Small intestine (tissue), 7 donors: Measurements from ENCODE around the gene STMN3. TPM values are rescaled to one million over a fixed set of nuclear protein-coding genes. Genes with fewer than 3 reads are reported as not detected.
A peak's percentile ranks its signal among the peaks of the same experiment; 100 is the strongest.
"Not testable (repeated sequence)": the region's sequence is repeated elsewhere in the genome, so short reads cannot be mapped to it uniquely, and the experiment has no call there.

Experiments
- DNase-seq, 2 donors: peaks; one replicate each; pipeline versions ENCODE4 v3.0.0 to v3.0.0-alpha.2; 2013
- FAIRE-seq: peaks from 2 replicates; lab custom pipeline; 2012; peaks lifted over from hg19 to GRCh38; lab: Jason Lieb, UNC
- H3K27ac ChIP-seq, 3 donors: one replicate each; pipeline ENCODE4 v1.5.1; 2013; ENCODE audit warnings: low read length in 2 of 3, mild to moderate bottlenecking in 2 of 3, control low read depth in 1 of 3, inconsistent platforms in 1 of 3, low read depth in 1 of 3, moderate library complexity in 1 of 3
- H3K27me3 ChIP-seq, 3 donors: one replicate each; pipeline ENCODE4 v1.6.1; 2013; ENCODE audit warnings: low read length in 3 of 3, inconsistent platforms in 1 of 3; ENCODE audit not compliant: control insufficient read depth in 3 of 3, insufficient read depth in 3 of 3
- H3K36me3 ChIP-seq, 3 donors: one replicate each; pipeline ENCODE4 v1.6.1; 2013; ENCODE audit warnings: low read length in 3 of 3, inconsistent platforms in 1 of 3, low read depth in 1 of 3, mild to moderate bottlenecking in 1 of 3, moderate library complexity in 1 of 3; ENCODE audit not compliant: control insufficient read depth in 3 of 3, insufficient read depth in 2 of 3
- H3K4me1 ChIP-seq, 3 donors: one replicate each; pipeline ENCODE4 v1.6.1; 2013; ENCODE audit warnings: low read length in 2 of 3, inconsistent platforms in 1 of 3, low read depth in 1 of 3, mild to moderate bottlenecking in 1 of 3, moderate library complexity in 1 of 3; ENCODE audit not compliant: control insufficient read depth in 3 of 3, insufficient read depth in 2 of 3
- H3K4me3 ChIP-seq, 3 donors: one replicate each; pipeline ENCODE4 v1.5.1; 2013; ENCODE audit warnings: low read length in 3 of 3, control low read depth in 1 of 3, inconsistent platforms in 1 of 3, low read depth in 1 of 3, mild to moderate bottlenecking in 1 of 3, moderate library complexity in 1 of 3
- H3K9me3 ChIP-seq, 2 donors: one replicate each; pipeline ENCODE4 v1.6.1; 2013; ENCODE audit warnings: low read depth in 1 of 2, low read length in 1 of 2; ENCODE audit not compliant: control insufficient read depth in 2 of 2, insufficient read depth in 1 of 2
- WGBS, 3 donors: extraction: QIAGEN DNeasy Blood & Tissue Kit; methylation state at CpG; one replicate each; pipeline ENCODE4 v1.1.7; 2013; 5-methylcytosine and 5-hydroxymethylcytosine counted together
- polyA plus RNA-seq, 4 donors: library from polyadenylated mRNA; stranded (reverse) in 3 of 4; unstranded in 1 of 4; fragments of 200-250 nt in 3 of 4; fragments of 120-200 nt in 1 of 4; gene quantifications; one replicate each; pipeline versions ENCODE4 v1.2.1 to v1.2.3, GENCODE V29; 2013
- donor health status: healthy with polysubstance abuse.
- donor health status: control.
- donor health status: control.
- donor health status: Bipolar disorder and iron deficiency.
- donor health status: healthy.

The STMN3 gene
- polyA plus RNA-seq, 4 donors, result 1.1 to 21.4 (median 5.2) TPM

- DNase-seq (peak; percentile 89 to 94), FAIRE-seq (no peak)
- WGBS, 3 donors, result 1 to 2% (median 2%) methylated on average over 41 to 86 of the region's 86 CpGs
These were observed 11.3 kb downstream of the STMN3 start for GRCh38 chr20:63641792-63642523.

GRCh38 chr20:63641146-63641791 lies 12.0 kb downstream of the STMN3 start:
- Histone ChIP-seq H3K4me3 (peak overlapping the region; percentile 35 to 58 (median 55)), H3K27ac (peak overlapping the region; percentile 4 to 96 (median 62)), H3K9me3 (no peaks in the 10 kb centered on the region), H3K27me3 (peaks cover 0 to 4% (median 0%) of the 10 kb centered on the region in 3 donors), H3K4me1 (peaks cover 0 to 7% (median 2%) of the 10 kb centered on the region in 3 donors), H3K36me3 (peaks cover 0 to 4% (median 0%) of the 10 kb centered on the region in 3 donors)
- FAIRE-seq (no peak), DNase-seq (peak; percentile 31 to 76)
- WGBS, 3 donors, result 0 to 26% (median 9%) methylated on average over 34 to 42 of the region's 47 CpGs

More at GRCh38 chr20:63641792-63642523, 11.3 kb downstream of the STMN3 start:
- peak overlapping the region; percentile 35 to 58 (median 55) for H3K4me3 ChIP-seq
- H3K27ac ChIP-seq, result peak overlapping the region; percentile 34 to 96 (median 53)
- H3K36me3 ChIP-seq, result peaks cover 0 to 4% (median 0%) of the 10 kb centered on the region in 3 donors
- H3K9me3 ChIP-seq, result no peaks in the 10 kb centered on the region
- H3K4me1 ChIP-seq, result peaks cover 0 to 7% (median 2%) of the 10 kb centered on the region in 3 donors
- peaks cover 0 to 4% (median 0%) of the 10 kb centered on the region in 3 donors for H3K27me3 ChIP-seq

GRCh38 chr20:63640686-63641085 lies 12.5 kb downstream of the STMN3 start:
- H3K36me3 ChIP-seq, H3K27me3 ChIP-seq, H3K9me3 ChIP-seq, FAIRE-seq, DNase-seq, H3K4me1 ChIP-seq: not testable (repeated sequence)
- peak overlapping the region in 1 of 3 donors; percentile 28 for H3K27ac ChIP-seq
- 42 to 65% (median 51%) methylated on average over 4 to 17 of the region's 17 CpGs for WGBS, 3 donors
- peak overlapping the region in 1 of 3 donors; percentile 24 for H3K4me3 ChIP-seq

GRCh38 chr20:63640086-63640485 lies 13.1 kb downstream of the STMN3 start:
- DNase-seq (no peak), FAIRE-seq (no peak)
- peaks cover 0 to 4% (median 0%) of the 10 kb centered on the region in 3 donors for H3K36me3 ChIP-seq
- H3K4me3 ChIP-seq, result peak overlapping the region in 1 of 3 donors; percentile 19
- 71 to 76% (median 74%) methylated on average over 8 of the region's 8 CpGs for WGBS, 3 donors
- peak overlapping the region in 2 of 3 donors; percentile 17 to 71 for H3K27ac ChIP-seq
- H3K9me3 ChIP-seq, result no peaks in the 10 kb centered on the region
- peaks cover 0 to 4% (median 0%) of the 10 kb centered on the region in 3 donors for H3K27me3 ChIP-seq
- H3K4me1 ChIP-seq, result peaks cover 0 to 7% (median 2%) of the 10 kb centered on the region in 3 donors

- Histone ChIP-seq H3K4me3 (peak overlapping the region in 1 of 3 donors; percentile 19), H3K27me3 (peaks cover 0 to 4% (median 0%) of the 10 kb centered on the region in 3 donors), H3K36me3 (peaks cover 0 to 4% (median 0%) of the 10 kb centered on the region in 3 donors), H3K4me1 (peaks cover 0 to 7% (median 2%) of the 10 kb centered on the region in 3 donors), H3K27ac (peak overlapping the region in 1 of 3 donors; percentile 71), H3K9me3 (no peaks in the 10 kb centered on the region)
- FAIRE-seq (no peak), DNase-seq (peak in 1 of 2 donors; percentile 45)
- WGBS, 3 donors, result 34 to 47% (median 44%) methylated on average over 14 to 15 of the region's 15 CpGs
These were observed 13.9 kb downstream of the STMN3 start for GRCh38 chr20:63639093-63639975.

- 73 to 78% (median 77%) methylated on average over 19 of the region's 19 CpGs for WGBS, 3 donors
- FAIRE-seq (no peak), DNase-seq (no peak)
- Histone ChIP-seq H3K9me3 (no peaks in the 10 kb centered on the region), H3K27me3 (no peaks in the 10 kb centered on the region), H3K4me1 (no peaks in the 10 kb centered on the region), H3K4me3 (no peak overlapping the region), H3K36me3 (no peaks in the 10 kb centered on the region), H3K27ac (peak overlapping the region in 1 of 3 donors; percentile 1)
These were observed 16.2 kb downstream of the STMN3 start for GRCh38 chr20:63636752-63637628.

GRCh38 chr20:63635431-63636141 lies 17.6 kb downstream of the STMN3 start:
- 67 to 73% (median 69%) methylated on average over 15 of the region's 15 CpGs for WGBS, 3 donors
- H3K36me3 ChIP-seq, result no peaks in the 10 kb centered on the region
- no peaks in the 10 kb centered on the region for H3K4me1 ChIP-seq
- H3K27me3 ChIP-seq, result no peaks in the 10 kb centered on the region
- no peak overlapping the region for H3K4me3 ChIP-seq
- H3K27ac ChIP-seq, result peak overlapping the region in 2 of 3 donors; percentile 24 to 67
- DNase-seq (peak in 1 of 2 donors; percentile 54), FAIRE-seq (no peak)
- no peaks in the 10 kb centered on the region for H3K9me3 ChIP-seq
